ENCODE data around the gene SEC14L5. TPM values are rescaled to one million over a fixed set of nuclear protein-coding genes. Genes with fewer than 3 reads are reported as not detected.

SEC14L5 gene
- total and polyA plus RNA-seq, 2 donors (not counting 3 experiments of a cell fraction or from before 2014, with no cell fraction given) = not detected

DNA sequence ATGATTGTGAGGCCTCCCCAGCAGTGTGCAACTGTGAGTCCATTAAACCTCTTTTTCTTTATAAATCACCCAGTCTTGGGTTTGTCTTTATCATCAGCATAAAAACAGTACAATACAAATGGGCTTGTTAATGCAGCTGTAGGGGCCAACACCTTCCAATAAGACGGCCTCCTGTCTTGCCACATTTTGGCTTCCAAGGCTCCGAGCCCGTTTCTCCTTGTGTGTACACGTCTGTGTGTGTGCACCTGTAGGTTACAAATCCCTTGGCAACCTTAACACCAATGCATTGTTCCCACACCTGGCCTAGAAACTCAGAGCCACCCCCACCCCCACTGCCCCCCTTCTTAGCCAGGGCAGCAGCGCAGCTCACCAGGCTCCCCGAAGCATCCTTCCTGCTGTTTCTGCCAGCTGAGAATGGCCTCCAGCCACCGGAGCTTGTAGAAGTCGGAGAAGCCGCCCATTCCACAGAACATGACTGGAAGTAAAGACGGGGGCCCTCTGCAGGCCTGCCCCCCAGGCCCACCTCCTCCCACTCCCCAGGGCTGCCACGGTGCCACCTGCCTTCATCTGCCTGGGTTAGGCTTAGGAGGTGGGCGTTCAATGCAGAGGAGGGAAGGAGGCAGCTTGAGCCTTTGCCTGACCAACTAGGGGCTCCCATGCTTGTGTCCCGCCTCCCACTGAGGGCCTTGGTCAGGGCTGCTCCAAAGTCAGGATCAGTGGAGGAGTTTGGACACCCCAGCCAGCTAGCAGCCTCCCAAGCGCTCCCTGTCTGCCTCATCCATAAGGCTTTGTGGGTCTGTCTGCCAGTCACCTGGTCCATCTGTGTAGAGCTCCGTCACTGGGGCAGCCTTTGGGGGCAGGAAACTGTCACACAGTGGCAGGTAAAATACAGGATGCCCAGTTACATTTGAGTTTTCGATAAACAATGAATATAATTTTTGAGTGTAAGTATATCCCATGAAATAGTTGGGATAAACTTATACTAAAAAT, 97.0 kb downstream of the SEC14L5 start:
- ChIA-PET CTCF (interaction anchor here (1.5 to 2.1 kb wide), 2 partner anchors 37 to 1588 kb away, joined by 6 read pairs; no protein-coding TSS in a partner anchor), POLR2A (no interaction called here)
- BruUV-seq (replicated peaks) = no TSS peak
- Histone ChIP-seq H2AFZ (ENCODE audit: low read depth, low read length) (no peak overlapping the region), H3K79me2 (ENCODE audit: control insufficient read depth, insufficient read depth, low read length) (no peaks in the 10 kb centered on the region), H3K4me3 (replicated peaks in 1 of 3; ENCODE audit: insufficient read depth in 1 of 3, low read depth in 1 of 3, low read length in 3 of 3) (no peak overlapping the region), H3K27ac (ENCODE audit: insufficient read depth, low read depth, low read length) (no peak overlapping the region), H3K9me3 (replicated peaks; ENCODE audit: control insufficient read depth, insufficient read depth, low read length) (no peaks in the 10 kb centered on the region), H3K4me1 (ENCODE audit: control insufficient read depth, extremely low read depth, insufficient read depth, low read length) (no peaks in the 10 kb centered on the region), H3K4me2 (ENCODE audit: insufficient read depth, low read length) (no peak overlapping the region), H3K27me3 (ENCODE audit: control insufficient read depth in 2 of 2, insufficient read depth in 2 of 2, low read length in 2 of 2) (no peaks in the 10 kb centered on the region), H4K20me1 (replicated peaks; ENCODE audit: control insufficient read depth, extremely low read depth, insufficient read depth, low read length) (no peaks in the 10 kb centered on the region), H3K9ac (replicated peaks; ENCODE audit: extremely low read depth, insufficient read depth, low read length) (no peak overlapping the region), H3K36me3 (ENCODE audit: control insufficient read depth in 2 of 2, extremely low read depth in 1 of 2, insufficient read depth in 2 of 2, low read length in 2 of 2) (no peaks in the 10 kb centered on the region), H3K9me1 (replicated peaks; ENCODE audit: control insufficient read depth, extremely low read depth, insufficient read depth, low read length) (no peaks in the 10 kb centered on the region)
- DNase-seq (ENCODE audit: low read depth, low spot score) (no peak), FAIRE-seq (no peak)
- dilution Hi-C loops (cut with MboI; ENCODE audit: extremely low pct_ligation_motif_present, low sequenced_read_pairs) = no loop called here
- intact Hi-C loops (cut with micrococcal nuclease) = no loop called here
- TF ChIP-seq, protein P1, sequence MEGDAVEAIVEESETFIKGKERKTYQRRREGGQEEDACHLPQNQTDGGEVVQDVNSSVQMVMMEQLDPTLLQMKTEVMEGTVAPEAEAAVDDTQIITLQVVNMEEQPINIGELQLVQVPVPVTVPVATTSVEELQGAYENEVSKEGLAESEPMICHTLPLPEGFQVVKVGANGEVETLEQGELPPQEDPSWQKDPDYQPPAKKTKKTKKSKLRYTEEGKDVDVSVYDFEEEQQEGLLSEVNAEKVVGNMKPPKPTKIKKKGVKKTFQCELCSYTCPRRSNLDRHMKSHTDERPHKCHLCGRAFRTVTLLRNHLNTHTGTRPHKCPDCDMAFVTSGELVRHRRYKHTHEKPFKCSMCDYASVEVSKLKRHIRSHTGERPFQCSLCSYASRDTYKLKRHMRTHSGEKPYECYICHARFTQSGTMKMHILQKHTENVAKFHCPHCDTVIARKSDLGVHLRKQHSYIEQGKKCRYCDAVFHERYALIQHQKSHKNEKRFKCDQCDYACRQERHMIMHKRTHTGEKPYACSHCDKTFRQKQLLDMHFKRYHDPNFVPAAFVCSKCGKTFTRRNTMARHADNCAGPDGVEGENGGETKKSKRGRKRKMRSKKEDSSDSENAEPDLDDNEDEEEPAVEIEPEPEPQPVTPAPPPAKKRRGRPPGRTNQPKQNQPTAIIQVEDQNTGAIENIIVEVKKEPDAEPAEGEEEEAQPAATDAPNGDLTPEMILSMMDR (IDR thresholded peaks at IDR 0.05; ENCODE audit: extremely low read depth in 1 of 2, insufficient read depth in 1 of 2, low read depth in 1 of 2, low read length in 2 of 2) = no peak
- no peak for TF ChIP-seq POLR2A (IDR thresholded peaks at IDR 0.05; ENCODE audit: low read depth, low read length)

DNA sequence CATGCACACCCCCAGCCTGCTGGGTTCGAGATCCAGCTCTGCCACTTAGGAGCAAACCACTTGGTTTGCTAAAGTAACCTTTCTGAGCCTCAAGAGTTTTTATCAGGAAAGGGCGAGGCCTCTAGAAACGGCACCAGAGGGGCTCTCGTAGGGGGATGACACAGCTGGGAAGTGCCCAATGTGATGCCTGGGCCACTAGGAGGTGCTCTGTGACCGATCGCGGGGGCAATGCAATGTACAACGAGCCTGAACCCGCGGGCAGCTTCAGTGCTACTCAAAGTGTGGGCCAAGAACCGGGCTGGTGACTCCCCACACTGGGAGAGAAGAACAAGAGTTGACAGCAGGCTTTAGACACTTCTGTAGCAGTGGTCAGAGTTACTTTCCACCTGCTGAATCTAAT, 98.2 kb downstream of the SEC14L5 start:
- Histone ChIP-seq H3K27ac (ENCODE audit: insufficient read depth, low read depth, low read length) (no peak overlapping the region), H3K9ac (replicated peaks; ENCODE audit: extremely low read depth, insufficient read depth, low read length) (no peak overlapping the region), H3K9me1 (replicated peaks; ENCODE audit: control insufficient read depth, extremely low read depth, insufficient read depth, low read length) (no peaks in the 10 kb centered on the region), H3K36me3 (ENCODE audit: control insufficient read depth in 2 of 2, extremely low read depth in 1 of 2, insufficient read depth in 2 of 2, low read length in 2 of 2) (no peaks in the 10 kb centered on the region), H4K20me1 (replicated peaks; ENCODE audit: control insufficient read depth, extremely low read depth, insufficient read depth, low read length) (no peaks in the 10 kb centered on the region), H3K27me3 (ENCODE audit: control insufficient read depth in 2 of 2, insufficient read depth in 2 of 2, low read length in 2 of 2) (no peaks in the 10 kb centered on the region), H2AFZ (ENCODE audit: low read depth, low read length) (no peak overlapping the region), H3K4me3 (replicated peaks in 1 of 3; ENCODE audit: insufficient read depth in 1 of 3, low read depth in 1 of 3, low read length in 3 of 3) (no peak overlapping the region), H3K9me3 (replicated peaks; ENCODE audit: control insufficient read depth, insufficient read depth, low read length) (no peaks in the 10 kb centered on the region), H3K4me2 (ENCODE audit: insufficient read depth, low read length) (no peak overlapping the region), H3K4me1 (ENCODE audit: control insufficient read depth, extremely low read depth, insufficient read depth, low read length) (no peaks in the 10 kb centered on the region), H3K79me2 (ENCODE audit: control insufficient read depth, insufficient read depth, low read length) (no peaks in the 10 kb centered on the region)
- ChIA-PET CTCF (interaction anchor here (0.9 to 2.1 kb wide), 7 partner anchors 22 to 1587 kb away, joined by 3 to 6 read pairs (median 5); partner anchors contain the start of gene NAGPA), POLR2A (no interaction called here)
- DNase-seq (ENCODE audit: low read depth, low spot score) (peak; percentile 24), FAIRE-seq (no peak)
- BruUV-seq (replicated peaks) = no TSS peak
- intact Hi-C loops (cut with micrococcal nuclease) (loop anchor here (1.0 to 2.0 kb wide), 2 partner anchors 28 to 36 kb away; no protein-coding TSS in a partner anchor), dilution Hi-C loops (cut with MboI; ENCODE audit: extremely low pct_ligation_motif_present, low sequenced_read_pairs) (no loop called here)
- no peak for TF ChIP-seq MYC (IDR thresholded peaks at IDR 0.05; ENCODE audit: low read depth, low read length)
- no peak for TF ChIP-seq JUN (IDR thresholded peaks at IDR 0.05; ENCODE audit: borderline replicate concordance, insufficient read depth, insufficient read length, low read depth)
- TF ChIP-seq, protein P2, sequence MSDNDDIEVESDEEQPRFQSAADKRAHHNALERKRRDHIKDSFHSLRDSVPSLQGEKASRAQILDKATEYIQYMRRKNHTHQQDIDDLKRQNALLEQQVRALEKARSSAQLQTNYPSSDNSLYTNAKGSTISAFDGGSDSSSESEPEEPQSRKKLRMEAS (IDR thresholded peaks at IDR 0.05; ENCODE audit: insufficient read depth, insufficient read length) = no peak
- TF ChIP-seq POLR2AphosphoS5 (IDR thresholded peaks at IDR 0.05; ENCODE audit: insufficient read depth, low read depth, low read length) = no peak
- TF ChIP-seq EZH2 (IDR thresholded peaks at IDR 0.05; ENCODE audit: borderline replicate concordance, low read depth, low read length, severe bottlenecking) = no peak
- TF ChIP-seq POLR2A (IDR thresholded peaks at IDR 0.05; ENCODE audit: low read depth, low read length) = no peak
- TF ChIP-seq, protein P1 (IDR thresholded peaks at IDR 0.05; ENCODE audit: extremely low read depth in 1 of 2, insufficient read depth in 1 of 2, low read depth in 1 of 2, low read length in 2 of 2) = peak; percentile 50 to 67

All from endothelial cell of umbilical vein (primary cell).